ENCODE measurements around the gene RCOR1. TPM values are rescaled to one million over a fixed set of nuclear protein-coding genes. Genes with fewer than 3 reads are reported as not detected.

Gene RCOR1
- total RNA-seq, 2 donors from 2014 or later, result 8.4 to 8.7 TPM

GRCh38 chr14:102775855-102776760, 183.7 kb downstream of the RCOR1 start:
- TF ChIP-seq, protein P1, sequence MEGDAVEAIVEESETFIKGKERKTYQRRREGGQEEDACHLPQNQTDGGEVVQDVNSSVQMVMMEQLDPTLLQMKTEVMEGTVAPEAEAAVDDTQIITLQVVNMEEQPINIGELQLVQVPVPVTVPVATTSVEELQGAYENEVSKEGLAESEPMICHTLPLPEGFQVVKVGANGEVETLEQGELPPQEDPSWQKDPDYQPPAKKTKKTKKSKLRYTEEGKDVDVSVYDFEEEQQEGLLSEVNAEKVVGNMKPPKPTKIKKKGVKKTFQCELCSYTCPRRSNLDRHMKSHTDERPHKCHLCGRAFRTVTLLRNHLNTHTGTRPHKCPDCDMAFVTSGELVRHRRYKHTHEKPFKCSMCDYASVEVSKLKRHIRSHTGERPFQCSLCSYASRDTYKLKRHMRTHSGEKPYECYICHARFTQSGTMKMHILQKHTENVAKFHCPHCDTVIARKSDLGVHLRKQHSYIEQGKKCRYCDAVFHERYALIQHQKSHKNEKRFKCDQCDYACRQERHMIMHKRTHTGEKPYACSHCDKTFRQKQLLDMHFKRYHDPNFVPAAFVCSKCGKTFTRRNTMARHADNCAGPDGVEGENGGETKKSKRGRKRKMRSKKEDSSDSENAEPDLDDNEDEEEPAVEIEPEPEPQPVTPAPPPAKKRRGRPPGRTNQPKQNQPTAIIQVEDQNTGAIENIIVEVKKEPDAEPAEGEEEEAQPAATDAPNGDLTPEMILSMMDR (IDR thresholded peaks at IDR 0.05), result no peak
- Histone ChIP-seq H3K27me3 (no peaks in the 10 kb centered on the region), H3K36me3 (no peaks in the 10 kb centered on the region), H3K4me3 (no peak overlapping the region), H3K9me3 (no peaks in the 10 kb centered on the region), H3K4me1 (peaks cover 0 to 23% of the 10 kb centered on the region in 2 donors), H3K27ac (peak overlapping the region; percentile 35 to 72)
- DNase-seq (ENCODE audit: low spot score), result no peak

DNA sequence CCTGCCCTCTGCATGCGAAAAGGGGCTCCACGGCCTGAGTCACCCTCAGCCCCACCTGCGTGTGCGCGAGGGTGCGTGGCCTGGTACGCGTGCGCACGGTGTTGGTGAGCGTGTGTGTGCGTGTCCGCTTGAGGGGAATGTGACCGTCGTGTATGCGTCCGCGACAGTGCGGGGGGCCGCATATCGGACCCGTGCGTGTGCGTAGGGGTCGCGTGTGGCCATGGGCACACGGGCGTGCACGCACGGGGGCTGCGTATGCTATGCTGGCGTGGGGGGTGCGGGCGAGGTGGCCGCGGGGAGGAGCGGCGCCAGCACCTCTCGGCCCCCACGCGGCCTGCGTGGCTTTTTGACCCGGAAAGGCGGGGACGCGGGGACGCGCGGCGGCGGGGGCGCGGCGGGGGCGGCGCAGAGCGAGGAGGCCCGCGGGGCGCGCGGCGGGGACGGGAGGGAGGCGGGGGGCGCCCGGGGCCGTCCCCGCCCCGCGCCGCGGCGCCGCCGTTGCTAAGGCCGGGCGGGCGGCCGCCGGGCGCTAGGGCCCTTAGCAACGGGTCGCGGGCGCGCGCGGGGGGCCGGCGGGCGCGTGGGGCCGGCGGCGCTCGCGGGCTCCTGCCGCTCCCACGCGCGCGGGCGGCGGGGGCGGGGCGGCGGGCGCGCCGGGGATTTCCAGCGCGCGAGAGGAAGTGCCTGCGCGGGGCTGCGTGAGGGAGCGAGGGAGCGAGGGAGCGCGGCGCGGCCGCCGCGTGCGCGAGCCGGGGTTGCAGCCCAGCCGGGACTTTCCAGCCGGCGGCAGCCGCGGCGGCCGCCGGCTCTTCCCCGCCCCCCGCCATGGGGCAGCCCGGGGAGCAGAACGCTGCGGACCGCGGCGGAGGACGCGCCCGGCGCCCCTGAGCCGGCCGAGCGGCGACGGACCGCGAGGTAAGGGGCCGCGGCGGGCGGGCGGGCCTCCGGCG, 184.6 kb downstream of the RCOR1 start, which contains the start of gene TRAF3:
Gene TRAF3 (plus strand): TSS at position 689 of the 950 bp plus-strand sequence. CDS start 92,753 bp downstream, outside the sequence.
- Histone ChIP-seq H3K9me3 (no peaks in the 10 kb centered on the region), H3K4me3 (peak within 1 kb of the TSS; percentile 68 to 77), H3K36me3 (no peaks in the 10 kb centered on the region), H3K27ac (peak within 1 kb of the TSS; percentile 72 to 78), H3K4me1 (peaks cover 0 to 23% of the 10 kb centered on the region in 2 donors), H3K27me3 (no peaks in the 10 kb centered on the region)
- DNase-seq (ENCODE audit: low spot score), result no peak
- TF ChIP-seq, protein P1 (IDR thresholded peaks at IDR 0.05), result no peak

- Histone ChIP-seq H3K4me1 (peaks cover 0 to 23% of the 10 kb centered on the region in 2 donors), H3K27ac (peak overlapping the region; percentile 72 to 78), H3K27me3 (no peaks in the 10 kb centered on the region), H3K4me3 (peak overlapping the region; percentile 68 to 77), H3K36me3 (no peaks in the 10 kb centered on the region), H3K9me3 (no peaks in the 10 kb centered on the region)
- TF ChIP-seq, protein P1 (IDR thresholded peaks at IDR 0.05), result no peak
- DNase-seq (ENCODE audit: low spot score), result no peak
Observed at GRCh38 chr14:102777711-102778337, 185.4 kb downstream of the RCOR1 start.

GRCh38 chr14:102778338-102779083, 186.1 kb downstream of the RCOR1 start:
- no peak for DNase-seq (ENCODE audit: low spot score)
- Histone ChIP-seq H3K4me3 (peak overlapping the region; percentile 68 to 77), H3K27ac (peak overlapping the region; percentile 72 to 78), H3K27me3 (no peaks in the 10 kb centered on the region), H3K9me3 (no peaks in the 10 kb centered on the region), H3K4me1 (peaks cover 0 to 23% of the 10 kb centered on the region in 2 donors), H3K36me3 (no peaks in the 10 kb centered on the region)
- TF ChIP-seq, protein P1 (IDR thresholded peaks at IDR 0.05), result no peak

DNA sequence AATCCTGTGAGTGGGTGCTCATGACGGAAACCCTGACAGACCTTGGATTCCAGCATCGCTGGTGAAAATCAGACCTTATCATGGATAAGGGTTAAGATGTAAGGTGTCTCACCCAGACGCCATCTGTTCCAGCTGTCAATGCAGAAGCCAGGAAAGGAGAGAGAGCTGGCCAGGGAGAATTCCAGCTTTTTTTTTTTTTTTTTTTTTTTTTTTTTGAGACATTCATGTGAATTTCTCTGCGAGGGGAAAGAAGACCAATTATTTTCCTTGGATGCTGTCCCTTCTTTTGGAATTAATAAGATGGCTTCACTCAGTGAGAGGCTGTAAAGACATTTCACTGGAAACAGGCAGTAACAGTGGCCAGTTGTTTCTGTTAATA, 186.6 kb downstream of the RCOR1 start:
- Histone ChIP-seq H3K4me3 (no peak overlapping the region), H3K36me3 (no peaks in the 10 kb centered on the region), H3K27ac (no peak overlapping the region), H3K27me3 (no peaks in the 10 kb centered on the region), H3K4me1 (peaks cover 0 to 23% of the 10 kb centered on the region in 2 donors), H3K9me3 (no peaks in the 10 kb centered on the region)
- DNase-seq (ENCODE audit: low spot score), result no peak
- TF ChIP-seq, protein P1 (IDR thresholded peaks at IDR 0.05), result no peak

All from right atrium auricular region (tissue), 2 donors.